Panc1 (cell line): Measurements from ENCODE around the gene TNPO2. TPM values are rescaled to one million over a fixed set of nuclear protein-coding genes. Genes with fewer than 3 reads are reported as not detected.
A peak's percentile ranks its signal among the peaks of the same experiment; 100 is the strongest.

Experiments used
- ATAC-seq: fragments of 200-7000 bp; cut with Tn5 transposase; 2 replicates; pipeline ENCODE4 v1.9.1; 2020; ENCODE audit warnings: mild to moderate bottlenecking, moderate library complexity
- Bru-seq: library from RNA; stranded (reverse); fragments of 400-500 nt; gene quantifications from one replicate; lab custom pipeline; 2021; lab: Mats Ljungman, UMichigan
- BruChase-seq, 2 experiments: library from RNA; stranded (reverse); fragments of 400-500 nt; gene quantifications; one replicate each; lab custom pipeline; 2021; lab: Mats Ljungman, UMichigan
- BruUV-seq: library from RNA; stranded (reverse); fragments of 400-500 nt; replicated peaks from 2 replicates; lab custom pipeline; 2021; lab: Mats Ljungman, UMichigan
- CTCF ChIA-PET: fragments of 300-600 bp; sonication (Branson Sonifier 250); formaldehyde crosslinking; loops from one replicate; lab custom pipeline; 2022; ENCODE audit warnings: antibody characterized with exemption; lab: Charles Lee
- POLR2A ChIA-PET: fragments of 300-600 bp; sonication (Branson Sonifier 250); formaldehyde crosslinking; loops from one replicate; lab custom pipeline; 2022; ENCODE audit warnings: antibody characterized with exemption; lab: Charles Lee
- DNase-seq: peaks from one replicate; pipeline ENCODE4 v3.0.0-alpha.2; 2010; ENCODE audit warnings: low read depth, low spot score
- H3K27ac ChIP-seq: 2 replicates; pipeline ENCODE4 v1.5.1; 2011; ENCODE audit warnings: mild to moderate bottlenecking, low read length, inconsistent platforms
- H3K27me3 ChIP-seq: fragments of 200-500 bp; sonication (Bioruptor generic); 2 replicates; pipeline ENCODE4 v1.6.0; 2014; ENCODE audit warnings: low read length, inconsistent platforms; ENCODE audit not compliant: control insufficient read depth, insufficient read depth
- H3K36me3 ChIP-seq: fragments of 200-500 bp; sonication (Bioruptor generic); 2 replicates; pipeline ENCODE4 v1.5.1; 2014; ENCODE audit warnings: inconsistent platforms, mild to moderate bottlenecking, low read length, moderate library complexity; ENCODE audit not compliant: control insufficient read depth, insufficient read depth
- H3K4me1 ChIP-seq: 2 replicates; pipeline ENCODE4 v1.5.1; 2011; ENCODE audit warnings: inconsistent platforms, mild to moderate bottlenecking, low read length, moderate library complexity; ENCODE audit not compliant: control insufficient read depth, insufficient read depth
- H3K4me3 ChIP-seq, 2 experiments: 2 replicates each; pipeline ENCODE4 v1.5.1; 2011 to 2012; ENCODE audit warnings: low read depth in 2 of 2, low read length in 2 of 2, mild to moderate bottlenecking in 2 of 2, inconsistent platforms in 1 of 2, moderate library complexity in 1 of 2
- H3K9me3 ChIP-seq: fragments of 200-500 bp; sonication (Bioruptor generic); 2 replicates; pipeline ENCODE4 v1.5.1; 2014; ENCODE audit warnings: low read depth, mild to moderate bottlenecking, inconsistent platforms, low read length, moderate library complexity; ENCODE audit not compliant: control insufficient read depth, insufficient read depth
- CTCF ChIP-seq: fragments of 450-650 bp; IDR thresholded peaks from 2 replicates; pipeline ENCODE4 v1.5.1; 2017; ENCODE audit warnings: mild to moderate bottlenecking
- POLR2AphosphoS5 ChIP-seq: IDR thresholded peaks from 2 replicates; pipeline ENCODE4 v1.6.1; 2012; ENCODE audit warnings: mild to moderate bottlenecking, low read depth, low read length, moderate library complexity
- REST ChIP-seq, 2 experiments: IDR thresholded peaks; 2 replicates each; pipeline ENCODE4 v1.6.1; 2011 to 2012; ENCODE audit warnings: low read depth in 2 of 2, control low read depth in 1 of 2, low read length in 1 of 2, mild to moderate bottlenecking in 1 of 2, moderate library complexity in 1 of 2; ENCODE audit not compliant: insufficient read depth in 1 of 2
- SIN3A ChIP-seq: IDR thresholded peaks from 2 replicates; pipeline ENCODE4 v1.6.1; 2012; ENCODE audit warnings: low read depth, mild to moderate bottlenecking, low read length, moderate library complexity, borderline replicate concordance; ENCODE audit not compliant: insufficient read depth
- TCF7L2 ChIP-seq: IDR thresholded peaks from 2 replicates; pipeline ENCODE4 v1.6.1; 2011; ENCODE audit warnings: mild to moderate bottlenecking, low read depth, low read length, inconsistent platforms
- in situ Hi-C: cut with HindIII; loops from 2 replicates; pipeline ENCODE4 v1.10.0; 2016; ENCODE audit warnings: low sequenced_read_pairs, low pct_unique_long_range_greater_than_20kb
- intact Hi-C: fragments of 100-400 bp; cut with micrococcal nuclease; formaldehyde crosslinking; loops from one replicate; pipeline ENCODE4 v1.10.0; 2022; ENCODE audit not compliant: unreplicated experiment
- long read RNA-seq: library from polyadenylated mRNA; unstranded; transcript quantifications from one replicate; pipeline ENCODE4 v2.0.0, GENCODE V29; 2021; ENCODE audit not compliant: unreplicated experiment
- polyA plus RNA-seq: library from polyadenylated mRNA; unstranded; fragments of >200 nt; gene quantifications from one replicate; pipeline ENCODE4 v1.2.1, GENCODE V29; 2012; ENCODE audit warnings: missing spikeins; ENCODE audit not compliant: insufficient read length
- total RNA-seq: library from RNA; stranded (reverse); gene quantifications from one replicate; pipeline ENCODE4 v1.2.1, GENCODE V29; 2021; ENCODE audit not compliant: unreplicated experiment

The TNPO2 gene
- 83.3 TPM for total RNA-seq
- 96.0 TPM for polyA plus RNA-seq
- percentile 78 among the genes with signal in this experiment for Bru-seq, nascent RNA
- percentile 90 among the genes with signal in this experiment for BruChase-seq, experiment 1, labeled RNA remaining after a 2-hour chase
- percentile 91 among the genes with signal in this experiment for BruChase-seq, experiment 2, labeled RNA remaining after a 6-hour chase
- long read RNA-seq, partial matches to known transcripts: 7 of 40 reads
- long read RNA-seq, other reads (novel, unspliced or antisense): 33 of 40 reads

- no TSS peak for BruUV-seq
- Histone ChIP-seq H3K4me3 (peak within 1 kb of the TSS; percentile 83 to 96), H3K4me1 (peaks cover 5% of the 10 kb centered on the region), H3K27ac (peak within 1 kb of the TSS; percentile 98), H3K9me3 (no peaks in the 10 kb centered on the region), H3K27me3 (no peaks in the 10 kb centered on the region), H3K36me3 (peaks cover 2% of the 10 kb centered on the region)
- CTCF ChIA-PET: no interaction called here
- ATAC-seq: peak; percentile 69
- no peak for DNase-seq
- POLR2A ChIA-PET: interaction anchor here (1.4 kb wide), 2 partner anchors 10 to 13 kb away, joined by 4 read pairs; partner anchors contain the start of genes GET3 and TRIR
- in situ Hi-C loops: no loop called here
- intact Hi-C loops: no loop called here
- TF ChIP-seq POLR2AphosphoS5: peak; percentile 83
- TF ChIP-seq CTCF: no peak
- no peak for TF ChIP-seq REST (IDR thresholded peaks at IDR 0.05; ENCODE audit: insufficient read depth in 1 of 2, low read depth in 2 of 2, low read length in 1 of 2)
- no peak for TF ChIP-seq TCF7L2
- TF ChIP-seq SIN3A: peak; percentile 28; the same call in 1 of the 2 replicates
Measured at GRCh38 chr19:12723641-12724426, at the start of gene TNPO2. TNPO2 (minus strand) TSS chr19:12723932; CDS start chr19:12720977, 2,955 bp downstream.

- H3K4me1 ChIP-seq: no peaks in the 10 kb centered on the region
- TF ChIP-seq REST (IDR thresholded peaks at IDR 0.05; ENCODE audit: insufficient read depth in 1 of 2, low read depth in 2 of 2, low read length in 1 of 2): no peak
- ATAC-seq: no peak
- H3K9me3 ChIP-seq: no peaks in the 10 kb centered on the region
- no peak overlapping the region for H3K27ac ChIP-seq
- no peak for DNase-seq
- ChIA-PET CTCF (no interaction called here), POLR2A (interaction anchor here (0.5 kb wide), 1 partner anchor 56 kb away, joined by 3 read pairs; no protein-coding TSS in a partner anchor)
- intact Hi-C loops: no loop called here
- no TSS peak for BruUV-seq
- H3K4me3 ChIP-seq: no peak overlapping the region
- H3K36me3 ChIP-seq: no peaks in the 10 kb centered on the region
- H3K27me3 ChIP-seq: no peaks in the 10 kb centered on the region
- in situ Hi-C loops: no loop called here
Measured at GRCh38 chr19:12772323-12772722, 48.6 kb upstream of the TNPO2 start.
